Measurements from ENCODE around the gene IQCK.
A peak's percentile ranks its signal among the peaks of the same experiment; 100 is the strongest.

The IQCK gene

GRCh38 chr16:19780321-19780720, 62.2 kb downstream of the IQCK start:
- 85% methylated on average over 3 of the region's 3 CpGs for WGBS

DNA sequence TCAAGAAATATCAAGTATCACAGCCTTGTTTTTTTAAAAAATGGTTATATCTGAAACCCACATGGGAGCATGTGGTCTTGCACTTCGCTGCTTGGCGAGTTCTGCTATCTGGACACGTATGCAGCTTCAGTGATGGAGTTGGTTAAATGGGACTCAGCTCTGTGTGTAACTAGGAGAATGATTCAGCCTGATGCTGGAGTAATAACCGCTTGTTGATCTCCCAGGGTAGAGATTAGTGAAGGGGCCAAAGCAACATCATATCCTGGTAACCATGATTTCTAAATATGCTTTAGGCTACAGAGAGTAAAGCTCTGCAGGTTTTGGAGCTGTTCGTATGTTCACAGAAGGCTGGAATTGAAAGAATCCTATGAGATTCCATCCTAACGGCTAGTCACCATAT, 63.2 kb downstream of the IQCK start:
- Histone ChIP-seq H3K27me3 (ENCODE audit: control insufficient read depth in 1 of 2, insufficient read depth in 1 of 2, low read length in 2 of 2) (no peaks in the 10 kb centered on the region), H3K9me3 (ENCODE audit: control insufficient read depth, low read length) (no peaks in the 10 kb centered on the region), H2BK15ac (ENCODE audit: low read depth, poor library complexity, severe bottlenecking) (no peak overlapping the region), H3K4me1 (ENCODE audit: control insufficient read depth, insufficient read depth, low read depth, low read length) (no peaks in the 10 kb centered on the region), H3K4me2 (ENCODE audit: low read length, poor library complexity, severe bottlenecking) (no peak overlapping the region), H3K36me3 (ENCODE audit: control insufficient read depth in 1 of 2, insufficient read depth in 2 of 2, low read depth in 1 of 2, low read length in 2 of 2) (no peaks in the 10 kb centered on the region), H4K91ac (ENCODE audit: low read length) (no peak overlapping the region), H3K27ac (ENCODE audit: low read length, poor library complexity, severe bottlenecking) (no peak overlapping the region), H3K4ac (ENCODE audit: low read depth in 1 of 2, low read length in 2 of 2) (no peak overlapping the region), H3K18ac (ENCODE audit: low read depth in 1 of 2, low read length in 2 of 2) (no peak overlapping the region), H2BK12ac (ENCODE audit: low read length in 2 of 2) (no peak overlapping the region), H2AK5ac (ENCODE audit: low read length, severe bottlenecking) (no peak overlapping the region), H3K4me3 (ENCODE audit: insufficient read depth in 1 of 2, low read depth in 1 of 2, low read length in 2 of 2) (no peak overlapping the region), H3K9ac (ENCODE audit: low read length) (peak overlapping the region; percentile 85), H2BK5ac (ENCODE audit: low read depth, low read length, poor library complexity, severe bottlenecking) (no peak overlapping the region), H3K23ac (ENCODE audit: low read length in 2 of 2) (no peak overlapping the region), H3K14ac (ENCODE audit: low read length in 2 of 2) (no peak overlapping the region), H3K79me1 (replicated peaks; ENCODE audit: low read length, poor library complexity, severe bottlenecking) (no peaks in the 10 kb centered on the region), H4K8ac (ENCODE audit: low read length) (no peak overlapping the region), H2AFZ (ENCODE audit: low read depth, low read length) (no peak overlapping the region), H2BK120ac (ENCODE audit: low read depth, low read length) (no peak overlapping the region)
- no peak for DNase-seq
- 98% methylated on average over 6 of the region's 6 CpGs for whole genome bisulfite sequencing

More at GRCh38 chr16:19780321-19780720, 62.2 kb downstream of the IQCK start:
- DNase-seq, result no peak
- Histone ChIP-seq H2AFZ (ENCODE audit: low read depth, low read length) (no peak overlapping the region), H3K4me3 (ENCODE audit: insufficient read depth in 1 of 2, low read depth in 1 of 2, low read length in 2 of 2) (no peak overlapping the region), H3K79me1 (replicated peaks; ENCODE audit: low read length, poor library complexity, severe bottlenecking) (no peaks in the 10 kb centered on the region), H3K4me2 (ENCODE audit: low read length, poor library complexity, severe bottlenecking) (no peak overlapping the region), H3K18ac (ENCODE audit: low read depth in 1 of 2, low read length in 2 of 2) (no peak overlapping the region), H2BK120ac (ENCODE audit: low read depth, low read length) (no peak overlapping the region), H3K9me3 (ENCODE audit: control insufficient read depth, low read length) (no peaks in the 10 kb centered on the region), H3K27me3 (ENCODE audit: control insufficient read depth in 1 of 2, insufficient read depth in 1 of 2, low read length in 2 of 2) (no peaks in the 10 kb centered on the region), H2AK5ac (ENCODE audit: low read length, severe bottlenecking) (no peak overlapping the region), H2BK15ac (ENCODE audit: low read depth, poor library complexity, severe bottlenecking) (no peak overlapping the region), H3K23ac (ENCODE audit: low read length in 2 of 2) (no peak overlapping the region), H3K36me3 (ENCODE audit: control insufficient read depth in 1 of 2, insufficient read depth in 2 of 2, low read depth in 1 of 2, low read length in 2 of 2) (no peaks in the 10 kb centered on the region), H2BK12ac (ENCODE audit: low read length in 2 of 2) (no peak overlapping the region), H2BK5ac (ENCODE audit: low read depth, low read length, poor library complexity, severe bottlenecking) (no peak overlapping the region), H4K91ac (ENCODE audit: low read length) (no peak overlapping the region), H4K8ac (ENCODE audit: low read length) (no peak overlapping the region), H3K14ac (ENCODE audit: low read length in 2 of 2) (no peak overlapping the region), H3K9ac (ENCODE audit: low read length) (peak overlapping the region; percentile 85), H3K27ac (ENCODE audit: low read length, poor library complexity, severe bottlenecking) (no peak overlapping the region), H3K4ac (ENCODE audit: low read depth in 1 of 2, low read length in 2 of 2) (no peak overlapping the region), H3K4me1 (ENCODE audit: control insufficient read depth, insufficient read depth, low read depth, low read length) (no peaks in the 10 kb centered on the region)

DNA sequence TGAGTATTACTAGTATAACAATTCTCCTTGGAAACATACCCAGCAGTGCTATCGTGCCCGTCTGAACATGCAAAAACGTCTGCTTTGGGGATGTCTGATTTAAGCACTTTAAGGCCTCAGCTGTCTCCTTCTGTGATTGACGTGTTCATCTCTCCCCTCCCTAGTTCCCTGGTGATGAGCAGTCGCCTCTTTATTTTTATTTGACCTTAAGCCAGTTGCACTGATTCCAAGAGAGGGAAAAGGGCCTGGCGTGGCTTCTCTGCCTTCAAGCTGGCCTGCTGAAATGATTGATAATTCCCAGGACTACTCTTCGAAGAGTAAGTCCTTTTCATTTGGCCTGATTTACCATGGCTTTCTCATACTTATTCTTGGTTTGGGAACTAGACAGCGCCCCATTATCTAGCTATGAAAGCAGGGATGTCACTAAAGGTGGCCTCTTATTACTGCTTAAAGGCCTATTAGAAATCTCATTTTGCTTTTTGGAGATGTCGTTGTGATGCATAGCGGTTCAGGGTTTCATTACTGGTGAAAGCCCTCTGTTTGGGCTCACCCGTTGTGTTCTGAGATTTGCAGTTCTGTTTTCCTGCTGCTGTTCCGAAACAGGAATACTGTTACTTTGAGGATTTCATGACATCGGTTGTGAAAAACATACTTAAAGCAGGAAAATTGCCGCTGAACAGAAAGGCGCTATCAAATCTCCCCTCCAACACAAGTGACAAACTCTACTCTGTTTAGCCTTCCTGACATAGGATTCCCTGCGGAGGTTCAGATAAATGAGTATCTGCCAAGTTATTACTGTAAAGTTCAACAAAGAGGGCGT, 65.5 kb downstream of the IQCK start:
- WGBS, result 88% methylated on average over 17 of the region's 17 CpGs
- Histone ChIP-seq H3K23ac (ENCODE audit: low read length in 2 of 2) (no peak overlapping the region), H2BK5ac (ENCODE audit: low read depth, low read length, poor library complexity, severe bottlenecking) (no peak overlapping the region), H3K27ac (ENCODE audit: low read length, poor library complexity, severe bottlenecking) (no peak overlapping the region), H3K27me3 (ENCODE audit: control insufficient read depth in 1 of 2, insufficient read depth in 1 of 2, low read length in 2 of 2) (no peaks in the 10 kb centered on the region), H3K4me1 (ENCODE audit: control insufficient read depth, insufficient read depth, low read depth, low read length) (no peaks in the 10 kb centered on the region), H3K4ac (ENCODE audit: low read depth in 1 of 2, low read length in 2 of 2) (no peak overlapping the region), H3K4me2 (ENCODE audit: low read length, poor library complexity, severe bottlenecking) (no peak overlapping the region), H2AK5ac (ENCODE audit: low read length, severe bottlenecking) (no peak overlapping the region), H3K36me3 (ENCODE audit: control insufficient read depth in 1 of 2, insufficient read depth in 2 of 2, low read depth in 1 of 2, low read length in 2 of 2) (no peaks in the 10 kb centered on the region), H2BK12ac (ENCODE audit: low read length in 2 of 2) (no peak overlapping the region), H2BK15ac (ENCODE audit: low read depth, poor library complexity, severe bottlenecking) (no peak overlapping the region), H3K9me3 (ENCODE audit: control insufficient read depth, low read length) (no peaks in the 10 kb centered on the region), H3K9ac (ENCODE audit: low read length) (peak overlapping the region; percentile 68), H2AFZ (ENCODE audit: low read depth, low read length) (no peak overlapping the region), H4K8ac (ENCODE audit: low read length) (no peak overlapping the region), H3K79me1 (replicated peaks; ENCODE audit: low read length, poor library complexity, severe bottlenecking) (no peaks in the 10 kb centered on the region), H3K18ac (ENCODE audit: low read depth in 1 of 2, low read length in 2 of 2) (no peak overlapping the region), H2BK120ac (ENCODE audit: low read depth, low read length) (no peak overlapping the region), H3K4me3 (ENCODE audit: insufficient read depth in 1 of 2, low read depth in 1 of 2, low read length in 2 of 2) (peak overlapping the region in 1 of 2 experiments; percentile 55), H3K14ac (ENCODE audit: low read length in 2 of 2) (no peak overlapping the region), H4K91ac (ENCODE audit: low read length) (no peak overlapping the region)
- DNase-seq, result no peak

GRCh38 chr16:19784183-19784736, 66.2 kb downstream of the IQCK start:
- Histone ChIP-seq H2AK5ac (ENCODE audit: low read length, severe bottlenecking) (no peak overlapping the region), H2AFZ (ENCODE audit: low read depth, low read length) (no peak overlapping the region), H3K36me3 (ENCODE audit: control insufficient read depth in 1 of 2, insufficient read depth in 2 of 2, low read depth in 1 of 2, low read length in 2 of 2) (no peaks in the 10 kb centered on the region), H2BK5ac (ENCODE audit: low read depth, low read length, poor library complexity, severe bottlenecking) (no peak overlapping the region), H3K27me3 (ENCODE audit: control insufficient read depth in 1 of 2, insufficient read depth in 1 of 2, low read length in 2 of 2) (no peaks in the 10 kb centered on the region), H3K18ac (ENCODE audit: low read depth in 1 of 2, low read length in 2 of 2) (no peak overlapping the region), H3K23ac (ENCODE audit: low read length in 2 of 2) (no peak overlapping the region), H3K4me2 (ENCODE audit: low read length, poor library complexity, severe bottlenecking) (no peak overlapping the region), H2BK12ac (ENCODE audit: low read length in 2 of 2) (no peak overlapping the region), H3K4me3 (ENCODE audit: insufficient read depth in 1 of 2, low read depth in 1 of 2, low read length in 2 of 2) (peak overlapping the region in 1 of 2 experiments; percentile 55), H3K79me1 (replicated peaks; ENCODE audit: low read length, poor library complexity, severe bottlenecking) (no peaks in the 10 kb centered on the region), H3K9ac (ENCODE audit: low read length) (peak overlapping the region; percentile 68), H3K4ac (ENCODE audit: low read depth in 1 of 2, low read length in 2 of 2) (no peak overlapping the region), H3K27ac (ENCODE audit: low read length, poor library complexity, severe bottlenecking) (no peak overlapping the region), H2BK120ac (ENCODE audit: low read depth, low read length) (no peak overlapping the region), H4K8ac (ENCODE audit: low read length) (no peak overlapping the region), H3K4me1 (ENCODE audit: control insufficient read depth, insufficient read depth, low read depth, low read length) (no peaks in the 10 kb centered on the region), H3K9me3 (ENCODE audit: control insufficient read depth, low read length) (no peaks in the 10 kb centered on the region), H4K91ac (ENCODE audit: low read length) (no peak overlapping the region), H3K14ac (ENCODE audit: low read length in 2 of 2) (no peak overlapping the region), H2BK15ac (ENCODE audit: low read depth, poor library complexity, severe bottlenecking) (no peak overlapping the region)
- DNase-seq, result no peak
- WGBS, result 91% methylated on average over 3 of the region's 3 CpGs

Data from mesenchymal stem cell (in vitro differentiated cells and primary cell).